NCI-H2227 (cell line): ENCODE data around the gene STK24.
"Not testable (repeated sequence)": the region's sequence is repeated elsewhere in the genome, so short reads cannot be mapped to it uniquely, and the experiment has no call there.

Experiments
- DNase-seq: peaks from one replicate; lab custom pipeline; 2025; ENCODE audit not compliant: unreplicated experiment; lab: John Stamatoyannopoulos, UW

Gene STK24

DNA sequence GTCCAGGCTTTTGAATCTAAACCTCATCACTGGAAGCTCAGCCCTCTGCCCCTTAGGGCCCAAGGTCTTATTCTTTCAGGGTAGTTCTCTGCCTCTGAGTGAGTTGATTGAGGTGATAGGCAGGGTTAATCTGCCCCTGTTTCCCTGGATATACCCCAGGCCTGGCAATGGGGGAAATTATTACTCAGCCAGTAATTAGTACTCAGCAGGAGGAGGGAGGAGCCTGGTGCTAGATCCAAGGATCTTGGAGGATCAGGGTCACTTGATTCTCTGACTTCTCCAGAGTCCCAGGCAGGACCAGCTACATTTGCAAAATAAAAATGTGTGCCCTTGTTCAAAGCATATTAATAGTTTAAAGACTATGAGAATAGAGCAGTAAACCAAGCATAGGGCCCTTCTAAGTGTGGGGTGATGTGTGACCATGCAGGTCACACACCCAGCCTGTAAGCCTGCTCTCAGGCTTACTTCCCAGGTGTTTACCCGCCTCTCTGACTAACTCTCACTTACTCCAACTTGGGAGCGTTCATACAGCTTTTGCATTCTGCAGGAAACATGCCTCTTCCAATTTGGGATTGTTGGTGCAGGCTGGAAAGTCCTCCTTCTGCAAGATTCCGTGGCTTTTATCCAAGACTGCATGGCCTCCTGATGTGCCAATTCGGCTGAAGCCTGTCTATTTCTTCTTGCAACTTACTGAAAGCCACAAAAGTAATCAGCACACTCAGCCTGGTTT is 7.9 kb upstream of the STK24 start:
- DNase-seq = no peak

DNA sequence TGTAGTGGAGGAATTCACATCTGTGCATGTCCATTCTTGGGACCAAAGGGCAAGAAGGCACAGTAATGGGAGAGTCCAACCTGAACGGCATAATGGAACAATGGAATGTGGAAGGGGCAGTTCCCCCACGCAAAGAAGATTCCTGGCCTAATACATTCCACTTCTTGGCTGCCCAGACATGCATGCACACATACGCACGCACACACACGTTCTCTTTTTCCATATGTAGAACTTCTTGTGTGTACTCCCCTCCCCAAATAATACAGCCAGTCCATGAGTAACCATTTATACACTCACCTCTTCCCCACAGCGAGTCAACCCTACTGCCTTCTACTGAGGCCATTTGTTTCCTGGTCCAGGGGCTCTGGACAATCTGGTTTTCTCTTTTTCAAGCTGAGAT is 6.0 kb upstream of the STK24 start:
- DNase-seq = no peak

DNA sequence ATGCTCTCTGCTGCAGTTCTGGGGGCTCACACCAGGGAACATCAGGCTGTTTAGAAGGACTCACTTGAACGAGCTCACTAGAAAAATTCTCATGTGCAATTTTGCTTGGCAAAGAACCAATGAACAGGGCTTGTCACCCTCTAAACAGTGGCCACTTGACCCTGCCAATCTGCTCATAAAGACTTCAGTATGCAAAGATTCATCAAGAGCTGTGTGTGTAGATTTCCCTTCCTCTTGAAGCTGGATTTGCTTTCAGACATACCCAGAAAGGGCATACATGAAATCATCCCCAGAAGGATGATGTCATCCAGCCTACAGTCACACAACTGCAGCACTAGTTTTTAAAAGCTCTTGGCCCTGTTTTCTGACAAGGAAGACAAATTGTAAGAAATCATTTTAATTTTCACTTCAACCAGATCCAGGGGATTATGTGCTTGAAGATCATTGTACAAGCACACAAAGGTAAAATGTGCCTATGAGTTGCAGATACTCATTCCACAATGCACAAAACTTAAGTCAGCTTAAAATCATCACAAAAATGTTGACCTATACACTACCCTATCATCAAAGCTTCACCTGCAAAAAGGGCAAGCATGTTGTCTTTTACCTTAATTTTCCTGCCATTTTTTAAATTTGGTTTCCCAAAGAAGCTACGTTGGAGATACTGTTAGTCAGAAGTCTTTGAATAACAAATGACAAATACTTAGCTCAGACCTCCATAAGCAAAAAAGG is 5.2 kb upstream of the STK24 start:
- DNase-seq = peak; percentile 79

DNA sequence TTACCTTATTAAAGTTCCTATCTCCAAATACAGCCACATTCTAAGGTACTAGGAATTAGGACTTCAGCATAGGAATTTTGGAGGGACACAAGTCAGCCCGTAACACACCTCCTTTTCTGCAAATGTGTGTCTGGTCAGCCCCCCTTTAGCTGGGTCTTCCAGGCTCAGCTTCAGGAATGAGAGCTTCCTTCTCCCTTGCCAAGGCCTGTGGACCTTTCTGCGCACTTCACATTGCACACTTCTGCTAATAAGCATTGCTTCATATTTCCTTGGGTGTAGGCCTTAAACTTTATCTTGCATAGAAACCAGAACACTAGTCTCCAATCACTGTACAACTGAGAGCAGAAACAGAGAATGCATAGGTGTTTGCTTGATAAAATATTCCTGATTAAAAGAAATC is 4.5 kb upstream of the STK24 start:
- DNase-seq = no peak

DNA sequence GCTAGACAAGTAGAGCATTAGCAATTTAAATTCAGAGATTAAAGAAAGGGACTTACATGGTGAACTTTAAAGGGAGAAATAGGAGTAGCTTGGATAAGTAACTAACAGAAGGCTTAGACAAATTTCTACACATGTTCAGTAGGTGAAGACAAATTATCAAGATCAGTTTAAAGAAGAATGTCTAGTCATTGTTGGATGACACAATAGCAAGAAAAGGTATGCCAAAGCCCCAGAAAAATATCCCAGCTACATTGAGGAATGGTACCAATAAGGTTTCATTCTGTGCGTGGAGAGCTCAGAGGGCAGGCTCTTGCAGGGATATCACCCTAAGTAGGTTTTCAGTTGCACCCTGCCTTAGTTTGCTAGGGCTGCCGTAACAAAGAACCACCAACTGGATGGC is 3.5 kb upstream of the STK24 start:
- DNase-seq = no peak

DNA sequence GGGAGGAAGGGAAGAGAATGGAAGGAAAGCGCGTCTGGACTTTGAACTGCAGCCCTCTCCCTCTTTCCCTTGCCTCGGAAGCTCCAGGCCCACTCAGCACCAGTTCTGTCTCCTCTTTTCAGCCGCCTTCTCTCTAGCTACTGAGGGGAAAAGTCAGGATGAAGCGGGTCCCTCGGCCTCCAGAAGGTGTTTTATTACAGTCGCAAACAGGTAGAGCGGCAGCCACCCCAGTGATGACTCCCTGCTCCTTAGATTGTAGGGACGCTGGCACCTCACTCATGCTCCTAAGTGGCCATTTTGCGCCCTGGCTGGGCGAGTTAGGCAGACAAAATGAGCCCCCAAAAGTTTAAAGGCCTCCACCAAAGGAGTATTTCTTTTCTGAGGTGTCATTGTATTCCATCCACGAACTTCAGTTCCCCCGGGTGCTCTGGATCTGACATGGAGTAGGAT is 954 bp upstream of the STK24 start:
- DNase-seq = peak; percentile 19

DNA sequence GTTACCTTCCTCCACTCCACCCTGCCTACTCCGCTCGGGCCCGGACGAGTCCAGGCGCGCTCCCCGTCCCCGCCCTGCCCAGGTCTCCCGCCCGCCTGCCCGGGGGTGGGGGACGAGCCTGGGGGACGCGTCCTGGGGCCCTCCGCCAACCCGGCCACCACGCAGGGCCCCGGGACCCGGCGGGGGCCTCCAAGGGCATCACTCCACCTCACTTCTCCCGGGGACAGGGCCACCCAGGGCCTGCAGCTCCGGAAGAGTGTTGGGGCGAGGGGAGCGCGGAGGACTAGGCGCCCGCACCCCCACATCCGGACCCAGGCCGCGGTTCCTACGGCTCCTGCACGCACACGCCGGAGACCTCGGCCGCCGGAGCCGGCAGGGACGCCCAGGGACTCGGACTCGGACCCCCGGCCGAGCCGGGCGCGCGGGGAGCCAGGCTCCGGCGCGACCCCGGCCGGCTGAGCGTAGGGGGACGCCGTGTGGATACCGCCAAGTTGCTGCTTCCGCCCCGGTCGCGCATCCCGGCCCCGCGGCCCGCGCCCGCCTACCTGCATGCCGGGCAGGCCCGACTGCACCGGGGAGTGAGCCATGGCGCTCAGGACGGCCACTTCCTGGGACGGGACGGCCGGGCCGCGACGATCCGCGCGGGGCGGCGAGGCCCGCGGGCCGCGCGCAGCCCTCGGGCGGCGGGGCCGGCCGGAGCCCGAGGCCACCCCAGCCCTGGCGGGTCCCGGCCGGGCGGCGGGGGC is 534 bp downstream of the STK24 start:
- DNase-seq = peak; percentile 40

DNA sequence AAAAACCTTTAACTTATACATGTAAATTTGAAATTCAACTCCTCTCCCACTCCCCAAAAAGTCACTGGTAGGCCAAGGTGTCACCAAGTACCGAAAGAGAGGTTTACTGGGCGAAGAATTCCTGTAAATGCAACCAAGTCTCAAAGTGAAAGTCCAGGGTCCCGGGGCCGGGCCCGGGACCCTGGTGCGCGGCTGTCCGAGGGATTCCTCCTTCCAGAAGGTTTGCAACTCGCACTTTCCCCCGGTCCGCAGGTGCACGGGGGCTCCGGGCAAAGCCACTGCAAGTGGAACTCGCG is 1.1 kb downstream of the STK24 start:
- no peak for DNase-seq

DNA sequence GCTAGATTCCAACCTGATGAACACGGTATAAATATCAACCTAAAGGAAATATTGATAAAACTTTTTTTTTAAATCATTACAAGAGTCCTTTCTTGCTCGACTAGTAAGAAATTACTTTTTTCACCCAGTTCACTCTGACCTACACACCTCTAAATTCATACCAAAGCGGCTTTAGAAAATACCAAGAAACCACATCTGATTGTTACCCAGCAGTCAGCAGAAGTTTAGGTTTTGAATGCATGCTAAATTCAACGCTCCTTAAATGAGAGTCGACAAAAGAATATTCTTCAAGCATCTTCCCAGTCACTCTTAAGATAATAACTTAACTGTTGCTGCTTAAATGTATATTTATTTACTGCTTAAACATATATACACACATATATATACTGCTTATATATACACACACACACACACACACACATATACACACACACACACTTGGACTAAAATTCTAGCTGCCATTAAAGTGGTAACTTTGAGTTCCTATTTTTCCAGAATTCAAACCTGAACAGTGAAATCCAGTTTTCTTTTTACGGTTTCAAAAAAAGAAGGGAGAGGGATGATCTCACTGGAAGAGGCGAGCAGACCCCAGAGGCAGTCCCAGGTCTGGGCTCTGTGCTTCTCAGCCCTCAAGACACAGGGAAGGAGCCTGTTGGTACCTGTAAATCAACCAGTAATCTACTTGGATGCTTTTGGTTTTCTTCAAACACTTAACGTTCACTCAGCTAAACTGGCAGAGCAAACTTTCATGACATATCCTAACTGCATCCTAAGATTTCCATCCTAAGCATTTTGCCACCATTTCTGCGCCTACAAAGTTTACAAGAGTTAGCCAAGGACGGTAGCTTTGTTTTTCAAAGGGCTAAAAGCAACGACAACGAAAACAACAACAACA is 1.7 kb downstream of the STK24 start:
- no peak for DNase-seq

DNA sequence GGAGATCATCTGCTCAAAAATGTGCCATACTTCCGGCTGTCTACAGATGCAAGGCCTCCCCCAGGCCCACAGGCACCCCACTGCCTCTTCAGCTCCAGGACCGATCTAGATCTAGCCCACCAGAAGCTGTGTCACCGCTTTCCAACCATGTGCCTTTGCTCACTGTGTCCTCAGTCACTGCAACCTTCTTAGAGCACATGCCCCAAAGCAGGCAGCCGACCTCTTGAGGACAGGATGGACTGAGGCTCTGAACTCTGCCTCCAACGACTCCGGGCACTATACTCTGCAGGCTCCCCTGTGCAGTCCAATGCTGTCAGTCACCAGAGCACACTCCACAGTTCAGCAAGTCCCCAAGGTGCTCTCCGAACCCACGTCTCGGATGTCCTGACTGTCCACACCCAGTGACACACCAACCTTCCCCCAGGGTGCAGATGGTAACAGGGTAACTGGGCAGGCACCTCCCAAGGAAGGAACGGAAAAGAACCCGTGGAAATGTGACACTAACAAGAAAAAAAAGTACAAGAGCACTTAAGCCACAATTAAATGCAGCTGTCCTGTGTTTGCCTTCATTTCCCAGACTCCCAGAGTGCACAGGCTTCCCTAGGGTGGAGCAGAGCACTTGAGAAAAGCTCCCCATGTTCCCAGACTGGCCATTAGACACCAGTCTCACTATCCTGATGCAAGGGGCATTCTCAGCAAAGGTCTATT is 4.8 kb downstream of the STK24 start:
- DNase-seq = peak; percentile 3

DNA sequence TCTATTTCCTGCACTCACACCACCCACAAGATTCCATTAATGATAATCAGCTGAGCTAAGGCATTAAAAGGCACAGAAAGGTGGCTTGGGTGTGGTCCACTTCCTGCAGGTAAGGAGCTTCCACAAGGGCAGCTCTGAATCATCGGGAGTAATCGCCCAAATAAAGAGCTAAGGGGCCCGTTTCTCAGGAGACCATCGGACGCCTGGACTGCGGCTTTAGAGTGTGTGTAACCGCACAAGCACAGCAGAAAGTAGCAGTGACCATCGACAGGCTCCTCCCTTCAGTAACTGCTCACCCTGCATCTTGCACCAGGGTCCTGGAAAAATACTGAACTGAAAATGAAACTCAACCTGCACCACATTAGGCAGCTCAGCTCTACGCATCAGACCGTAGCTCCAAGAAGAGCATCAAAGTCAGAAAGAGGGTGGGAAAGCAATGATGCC is 6.0 kb downstream of the STK24 start:
- DNase-seq = peak; percentile 5

DNA sequence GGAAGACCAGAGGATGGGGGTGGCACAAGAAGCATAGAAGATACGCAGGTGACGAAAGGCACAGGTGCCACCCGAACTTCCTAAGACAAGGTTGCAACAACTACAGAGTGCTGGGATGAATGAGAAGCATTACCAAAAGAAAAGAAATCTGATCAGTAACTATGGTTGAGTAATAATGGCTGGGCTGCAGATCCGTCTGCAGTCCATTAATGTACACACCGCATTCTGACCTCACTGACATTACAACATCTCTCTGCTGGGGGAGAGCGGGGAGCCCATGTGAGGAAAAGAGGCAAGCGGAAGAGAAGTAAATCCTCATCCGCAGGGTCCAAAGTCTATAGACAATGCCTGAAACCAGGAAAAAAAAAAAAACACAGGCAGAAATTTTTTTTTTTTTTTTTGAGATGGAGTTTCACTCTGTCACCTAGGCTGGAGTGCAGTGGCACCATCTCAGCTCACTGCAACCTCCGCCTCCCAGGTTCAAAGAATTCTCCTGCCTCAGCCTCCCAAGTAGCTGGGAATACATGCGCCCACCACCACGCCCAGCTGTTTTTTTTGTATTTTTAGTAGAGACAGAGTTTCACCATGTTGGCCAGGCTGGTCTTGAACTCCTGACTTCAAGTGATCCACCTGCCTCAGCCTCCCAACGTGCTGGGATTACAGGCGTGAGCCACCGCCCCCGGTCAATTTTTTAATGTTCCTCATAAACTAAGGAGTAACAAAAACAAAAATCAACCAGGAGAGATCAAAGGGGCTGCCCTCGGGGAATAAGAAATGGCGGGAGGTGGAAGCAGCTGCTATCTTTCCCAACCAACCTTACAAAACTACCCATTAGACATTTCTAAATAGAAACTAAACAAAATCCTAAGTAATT is 7.2 kb downstream of the STK24 start:
- not testable (repeated sequence) for DNase-seq

DNA sequence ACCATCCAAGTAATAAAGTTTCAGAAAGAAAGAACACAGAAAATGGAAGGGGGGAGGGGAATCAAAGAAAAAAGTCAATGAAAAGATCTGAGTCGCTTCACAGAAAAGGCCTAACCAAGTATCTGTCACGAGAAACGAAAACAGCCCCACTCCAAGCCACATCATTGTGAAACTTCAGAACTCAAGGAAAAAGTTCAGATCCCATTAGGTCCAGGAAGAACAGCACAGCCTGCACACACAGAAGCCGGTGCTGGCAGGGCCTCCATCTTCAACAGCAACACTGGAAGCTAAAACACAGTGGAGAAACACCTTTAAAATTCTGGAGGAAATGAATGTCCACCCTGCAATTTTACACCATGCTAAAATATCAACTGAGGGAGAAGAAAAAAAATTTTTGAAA is 8.0 kb downstream of the STK24 start:
- DNase-seq = no peak

DNA sequence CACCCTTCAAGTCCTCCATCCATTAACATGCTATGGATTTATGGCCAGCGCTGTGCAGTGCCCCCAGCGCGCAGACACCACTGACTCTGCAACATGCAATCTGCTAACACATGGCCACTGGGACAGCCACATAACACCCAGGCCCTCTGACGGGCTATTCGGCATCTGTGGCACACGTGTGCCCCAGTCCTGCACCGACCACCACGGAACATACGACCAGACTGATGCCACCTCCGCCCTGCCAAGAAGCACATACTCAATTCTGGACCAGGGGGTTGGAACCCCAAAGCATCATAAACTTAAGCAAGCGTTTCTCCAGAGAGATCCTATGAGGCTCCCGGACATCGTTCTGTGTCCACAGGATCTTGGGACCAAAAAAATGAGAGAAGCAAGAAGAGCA is 9.8 kb downstream of the STK24 start:
- DNase-seq = no peak

DNA sequence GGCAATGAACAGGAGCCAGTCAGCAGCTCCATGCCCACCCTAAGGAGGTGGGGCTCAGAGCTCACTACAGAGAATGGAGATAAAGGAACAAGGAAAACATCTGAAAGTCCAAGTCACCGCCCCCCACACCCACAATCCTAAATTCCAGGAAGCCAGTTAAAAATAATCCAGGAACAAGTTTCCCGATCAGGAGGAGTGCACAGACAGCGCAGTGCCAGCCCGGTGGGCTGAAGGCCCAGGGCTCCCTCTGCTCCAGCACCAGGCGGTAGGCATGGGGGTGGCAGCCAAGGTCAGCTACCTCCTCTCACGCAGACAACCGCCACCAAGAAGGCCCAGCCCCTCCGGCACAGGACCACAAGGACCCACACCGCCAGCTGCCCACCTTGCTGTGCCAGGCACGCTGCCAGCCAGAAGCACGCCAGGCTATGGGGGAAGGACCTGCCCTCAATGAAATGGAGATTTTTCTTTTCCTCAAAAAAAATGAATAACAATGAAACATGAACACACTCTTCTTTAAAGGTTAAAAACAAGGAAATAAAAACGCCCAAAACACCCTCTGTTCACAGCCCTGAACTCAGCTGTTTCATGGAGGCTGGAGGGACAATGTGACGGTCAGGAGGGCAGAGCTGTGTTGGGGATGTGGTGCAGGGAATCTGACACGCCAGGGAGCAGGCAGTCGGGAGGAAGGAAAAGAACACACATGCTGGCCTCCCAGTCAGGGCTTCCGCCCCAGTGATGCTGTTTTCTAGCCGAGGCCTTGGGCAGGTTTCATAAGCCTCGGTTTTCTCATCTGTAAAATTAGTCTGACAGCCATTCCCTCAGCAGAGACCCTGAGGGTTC is 11.0 kb downstream of the STK24 start:
- DNase-seq = no peak

DNA sequence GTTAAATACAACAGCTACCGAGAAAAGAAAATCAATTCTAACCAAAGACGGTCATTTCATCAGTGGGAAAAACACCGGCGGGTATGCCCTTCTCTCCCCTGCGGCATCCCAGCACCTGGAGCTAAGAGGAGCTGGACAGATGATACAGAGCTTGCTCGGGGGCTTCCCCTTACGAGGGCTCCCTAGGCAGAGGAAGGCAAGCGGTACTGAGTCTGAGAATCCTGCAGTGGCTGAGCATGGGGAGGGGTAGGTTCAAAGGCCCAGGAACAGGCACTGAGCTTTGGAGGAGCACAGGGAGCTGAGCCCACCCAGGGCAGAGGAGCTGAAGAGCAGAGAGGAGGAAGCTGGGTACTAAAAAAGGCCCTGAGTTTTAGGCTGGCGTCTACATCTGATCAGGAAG is 12.7 kb downstream of the STK24 start:
- no peak for DNase-seq

DNA sequence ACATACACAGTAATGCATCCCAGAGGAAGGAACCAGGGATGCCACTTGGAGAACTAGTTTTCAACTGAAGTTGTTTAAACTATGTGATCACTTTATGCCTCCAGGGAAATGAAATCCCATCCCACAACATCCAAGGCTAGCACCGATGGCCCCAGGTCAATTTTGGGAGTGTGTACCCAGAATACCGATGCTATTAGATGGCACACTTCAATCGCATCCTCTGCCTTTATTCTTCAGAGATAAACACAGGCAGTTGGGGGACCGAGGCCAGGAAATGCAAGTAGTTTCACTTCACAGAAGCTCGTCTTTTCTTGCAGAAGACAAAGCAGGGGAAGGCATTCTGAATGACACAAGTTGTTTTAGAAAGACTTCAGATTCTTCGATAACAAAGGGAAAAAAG is 13.8 kb downstream of the STK24 start:
- no peak for DNase-seq

DNA sequence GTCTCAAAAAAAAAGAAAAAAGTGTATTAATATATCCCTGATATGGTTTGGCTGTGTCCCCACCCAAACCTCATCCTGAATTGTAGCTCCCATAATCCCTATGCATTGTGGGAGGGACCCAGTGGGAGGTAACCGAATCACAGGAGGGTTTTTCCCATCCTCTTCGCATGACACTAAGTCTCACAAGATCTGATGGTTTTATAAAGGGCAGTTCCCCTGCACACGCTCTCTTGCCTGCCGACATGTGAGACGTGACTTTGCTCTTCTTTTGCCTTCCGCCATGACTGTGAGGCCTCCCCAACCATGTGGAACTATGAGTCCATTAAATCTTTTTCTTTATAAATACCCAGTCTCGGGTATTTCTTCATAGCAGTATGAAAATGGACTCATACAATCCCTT is 17.7 kb downstream of the STK24 start:
- no peak for DNase-seq
